Panc1 (cell line): ENCODE results near the gene HIF1A.

Experiments used
- POLR2AphosphoS5 ChIP-seq: IDR thresholded peaks from 2 replicates; pipeline ENCODE4 v1.6.1; 2012; ENCODE audit warnings: mild to moderate bottlenecking, low read depth, low read length, moderate library complexity
- TCF7L2 ChIP-seq: IDR thresholded peaks from 2 replicates; pipeline ENCODE4 v1.6.1; 2011; ENCODE audit warnings: mild to moderate bottlenecking, low read depth, low read length, inconsistent platforms
- TF ChIP-seq, protein P1 (sequence below), 2 experiments: IDR thresholded peaks; 2 replicates each; pipeline ENCODE4 v1.6.1; 2011 to 2012; ENCODE audit warnings: low read depth in 2 of 2, control low read depth in 1 of 2, low read length in 1 of 2, mild to moderate bottlenecking in 1 of 2, moderate library complexity in 1 of 2; ENCODE audit not compliant: insufficient read depth in 1 of 2
- TF ChIP-seq, protein P2 (sequence below): fragments of 450-650 bp; IDR thresholded peaks from 2 replicates; pipeline ENCODE4 v1.5.1; 2017; ENCODE audit warnings: mild to moderate bottlenecking

DNA sequence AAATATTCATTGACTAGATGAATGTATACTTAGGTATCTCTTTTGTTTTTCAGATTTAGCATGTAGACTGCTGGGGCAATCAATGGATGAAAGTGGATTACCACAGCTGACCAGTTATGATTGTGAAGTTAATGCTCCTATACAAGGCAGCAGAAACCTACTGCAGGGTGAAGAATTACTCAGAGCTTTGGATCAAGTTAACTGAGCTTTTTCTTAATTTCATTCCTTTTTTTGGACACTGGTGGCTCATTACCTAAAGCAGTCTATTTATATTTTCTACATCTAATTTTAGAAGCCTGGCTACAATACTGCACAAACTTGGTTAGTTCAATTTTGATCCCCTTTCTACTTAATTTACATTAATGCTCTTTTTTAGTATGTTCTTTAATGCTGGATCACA, 51.6 kb downstream of the HIF1A start:
- TF ChIP-seq, protein P1, sequence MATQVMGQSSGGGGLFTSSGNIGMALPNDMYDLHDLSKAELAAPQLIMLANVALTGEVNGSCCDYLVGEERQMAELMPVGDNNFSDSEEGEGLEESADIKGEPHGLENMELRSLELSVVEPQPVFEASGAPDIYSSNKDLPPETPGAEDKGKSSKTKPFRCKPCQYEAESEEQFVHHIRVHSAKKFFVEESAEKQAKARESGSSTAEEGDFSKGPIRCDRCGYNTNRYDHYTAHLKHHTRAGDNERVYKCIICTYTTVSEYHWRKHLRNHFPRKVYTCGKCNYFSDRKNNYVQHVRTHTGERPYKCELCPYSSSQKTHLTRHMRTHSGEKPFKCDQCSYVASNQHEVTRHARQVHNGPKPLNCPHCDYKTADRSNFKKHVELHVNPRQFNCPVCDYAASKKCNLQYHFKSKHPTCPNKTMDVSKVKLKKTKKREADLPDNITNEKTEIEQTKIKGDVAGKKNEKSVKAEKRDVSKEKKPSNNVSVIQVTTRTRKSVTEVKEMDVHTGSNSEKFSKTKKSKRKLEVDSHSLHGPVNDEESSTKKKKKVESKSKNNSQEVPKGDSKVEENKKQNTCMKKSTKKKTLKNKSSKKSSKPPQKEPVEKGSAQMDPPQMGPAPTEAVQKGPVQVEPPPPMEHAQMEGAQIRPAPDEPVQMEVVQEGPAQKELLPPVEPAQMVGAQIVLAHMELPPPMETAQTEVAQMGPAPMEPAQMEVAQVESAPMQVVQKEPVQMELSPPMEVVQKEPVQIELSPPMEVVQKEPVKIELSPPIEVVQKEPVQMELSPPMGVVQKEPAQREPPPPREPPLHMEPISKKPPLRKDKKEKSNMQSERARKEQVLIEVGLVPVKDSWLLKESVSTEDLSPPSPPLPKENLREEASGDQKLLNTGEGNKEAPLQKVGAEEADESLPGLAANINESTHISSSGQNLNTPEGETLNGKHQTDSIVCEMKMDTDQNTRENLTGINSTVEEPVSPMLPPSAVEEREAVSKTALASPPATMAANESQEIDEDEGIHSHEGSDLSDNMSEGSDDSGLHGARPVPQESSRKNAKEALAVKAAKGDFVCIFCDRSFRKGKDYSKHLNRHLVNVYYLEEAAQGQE (IDR thresholded peaks at IDR 0.05; ENCODE audit: insufficient read depth in 1 of 2, low read depth in 2 of 2, low read length in 1 of 2), result no peak
- TF ChIP-seq, protein P2, sequence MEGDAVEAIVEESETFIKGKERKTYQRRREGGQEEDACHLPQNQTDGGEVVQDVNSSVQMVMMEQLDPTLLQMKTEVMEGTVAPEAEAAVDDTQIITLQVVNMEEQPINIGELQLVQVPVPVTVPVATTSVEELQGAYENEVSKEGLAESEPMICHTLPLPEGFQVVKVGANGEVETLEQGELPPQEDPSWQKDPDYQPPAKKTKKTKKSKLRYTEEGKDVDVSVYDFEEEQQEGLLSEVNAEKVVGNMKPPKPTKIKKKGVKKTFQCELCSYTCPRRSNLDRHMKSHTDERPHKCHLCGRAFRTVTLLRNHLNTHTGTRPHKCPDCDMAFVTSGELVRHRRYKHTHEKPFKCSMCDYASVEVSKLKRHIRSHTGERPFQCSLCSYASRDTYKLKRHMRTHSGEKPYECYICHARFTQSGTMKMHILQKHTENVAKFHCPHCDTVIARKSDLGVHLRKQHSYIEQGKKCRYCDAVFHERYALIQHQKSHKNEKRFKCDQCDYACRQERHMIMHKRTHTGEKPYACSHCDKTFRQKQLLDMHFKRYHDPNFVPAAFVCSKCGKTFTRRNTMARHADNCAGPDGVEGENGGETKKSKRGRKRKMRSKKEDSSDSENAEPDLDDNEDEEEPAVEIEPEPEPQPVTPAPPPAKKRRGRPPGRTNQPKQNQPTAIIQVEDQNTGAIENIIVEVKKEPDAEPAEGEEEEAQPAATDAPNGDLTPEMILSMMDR, result no peak
- TF ChIP-seq TCF7L2, result no peak
- no peak for TF ChIP-seq POLR2AphosphoS5
